Pancreas (tissue), 10 donors: Measurements from ENCODE around the gene TTC7B. TPM values are rescaled to one million over a fixed set of nuclear protein-coding genes. Genes with fewer than 3 reads are reported as not detected.

Source experiments
- ATAC-seq, 4 donors: fragments of 200-7000 bp; cut with Tn5 transposase; one replicate each; pipeline versions ENCODE4 v1.8.0 to v1.9.1; 2020; ENCODE audit warnings: mild to moderate bottlenecking in 4 of 4, moderate library complexity in 4 of 4
- DNase-seq, 6 donors: peaks; one replicate each; pipeline ENCODE4 v3.0.0-alpha.2; 2020
- FAIRE-seq: peaks from 2 replicates; lab custom pipeline; 2012; peaks lifted over from hg19 to GRCh38; lab: Jason Lieb, UNC
- H3K27ac ChIP-seq, 4 donors: fragments of 200-600 bp; sonication (generic); 1 replicate in 3 of 4; 2 replicates in 1 of 4; pipeline versions ENCODE4 v1.5.0 to v1.8.0; 2020
- H3K27me3 ChIP-seq, 4 donors: fragments of 200-600 bp; one replicate each; pipeline ENCODE4 v1.8.0; 2021
- H3K36me3 ChIP-seq, 3 donors: fragments of 200-600 bp; sonication (generic) in 1 of 3; one replicate each; pipeline versions ENCODE4 v1.5.0 to v1.8.0; 2020 to 2021
- H3K4me1 ChIP-seq, 3 donors: fragments of 200-600 bp; one replicate each; pipeline ENCODE4 v1.8.0; 2021
- H3K4me3 ChIP-seq, 4 donors: fragments of 200-600 bp; sonication (generic) in 2 of 4; one replicate each; pipeline versions ENCODE4 v1.5.0 to v1.8.0; 2020 to 2021
- H3K9me3 ChIP-seq, 4 donors: fragments of 200-600 bp; one replicate each; pipeline ENCODE4 v1.8.0; 2021
- WGBS, 2 donors: extraction: QIAGEN DNeasy Blood & Tissue Kit; methylation state at CpG; one replicate each; pipeline ENCODE4 v1.1.7; 2013; 5-methylcytosine and 5-hydroxymethylcytosine counted together
- intact Hi-C, 3 donors: fragments of 100-400 bp; cut with DNase I; formaldehyde crosslinking; loops; one replicate each; pipeline versions ENCODE4 v1.11.1 to v1.14.2; 2022
- polyA plus RNA-seq, 2 donors: library from polyadenylated mRNA; stranded (reverse); fragments of 200-250 nt; gene quantifications; one replicate each; pipeline ENCODE4 v1.2.3, GENCODE V29; 2013
- total RNA-seq, 6 donors: library from RNA; stranded (reverse); fragmentation: NEBNext Ultra II Directional in 4 of 6; extraction: Animal tissue kit (Norgen Biotek cat#: 25700) in 4 of 6; gene quantifications; one replicate each; pipeline versions ENCODE4 v1.2.1 to v1.2.4, GENCODE V29; 2021 to 2023
- TF ChIP-seq, protein P1 (sequence below), 4 donors: fragments of 200-600 bp; sonication (generic) in 3 of 4; IDR thresholded peaks; one replicate each; pipeline versions ENCODE4 v1.5.0 to v1.8.0; 2021; ENCODE audit warnings: antibody characterized with exemption in 4 of 4
- donor health status: healthy with polysubstance abuse.
- donor health status: DM: no; HTN: no; CAD: no; lungs with moderate emphysema.
- donor health status: DM: no; HTN: no; CAD: no.
- donor health status: control.
- donor health status: control.
- donor health status: Bipolar disorder and iron deficiency.
- donor health status: DM: yes; HTN: yes; CAD: no.
- donor health status: DM: no; HTN: no; CAD: no.
- donor health status: DM: no; HTN: no; CAD: no.
- donor health status: DM: yes; HTN: yes; CAD: no.

TTC7B gene
- total and polyA plus RNA-seq, 8 donors, result 8.9 to 39.6 (median 29.6) TPM

DNA sequence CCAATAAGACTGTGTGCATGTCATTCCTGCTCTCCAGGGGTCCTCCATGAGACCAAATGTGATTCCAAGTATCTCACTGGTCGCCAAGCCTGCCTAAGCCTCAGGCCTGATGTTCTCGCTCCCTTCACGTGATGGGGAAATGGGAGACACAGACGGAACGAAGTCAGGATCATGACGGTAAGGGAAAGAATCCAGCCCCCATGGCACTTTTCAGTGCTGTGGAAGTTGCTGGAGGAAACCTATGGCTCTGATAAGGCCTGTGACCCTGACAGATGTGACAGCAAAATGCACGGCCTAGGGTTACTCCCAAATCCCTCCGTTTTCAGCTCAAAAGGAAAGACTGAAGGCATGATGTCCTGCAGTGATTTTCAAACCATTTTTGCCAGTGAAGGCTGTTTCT is 234.5 kb downstream of the TTC7B start:
- DNase-seq (no peak), FAIRE-seq (no peak), ATAC-seq (no peak)
- intact Hi-C loops, result no loop called here
- no peaks in the 10 kb centered on the region for H3K9me3 ChIP-seq
- H3K27me3 ChIP-seq, result no peaks in the 10 kb centered on the region
- TF ChIP-seq, protein P1, sequence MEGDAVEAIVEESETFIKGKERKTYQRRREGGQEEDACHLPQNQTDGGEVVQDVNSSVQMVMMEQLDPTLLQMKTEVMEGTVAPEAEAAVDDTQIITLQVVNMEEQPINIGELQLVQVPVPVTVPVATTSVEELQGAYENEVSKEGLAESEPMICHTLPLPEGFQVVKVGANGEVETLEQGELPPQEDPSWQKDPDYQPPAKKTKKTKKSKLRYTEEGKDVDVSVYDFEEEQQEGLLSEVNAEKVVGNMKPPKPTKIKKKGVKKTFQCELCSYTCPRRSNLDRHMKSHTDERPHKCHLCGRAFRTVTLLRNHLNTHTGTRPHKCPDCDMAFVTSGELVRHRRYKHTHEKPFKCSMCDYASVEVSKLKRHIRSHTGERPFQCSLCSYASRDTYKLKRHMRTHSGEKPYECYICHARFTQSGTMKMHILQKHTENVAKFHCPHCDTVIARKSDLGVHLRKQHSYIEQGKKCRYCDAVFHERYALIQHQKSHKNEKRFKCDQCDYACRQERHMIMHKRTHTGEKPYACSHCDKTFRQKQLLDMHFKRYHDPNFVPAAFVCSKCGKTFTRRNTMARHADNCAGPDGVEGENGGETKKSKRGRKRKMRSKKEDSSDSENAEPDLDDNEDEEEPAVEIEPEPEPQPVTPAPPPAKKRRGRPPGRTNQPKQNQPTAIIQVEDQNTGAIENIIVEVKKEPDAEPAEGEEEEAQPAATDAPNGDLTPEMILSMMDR (IDR thresholded peaks at IDR 0.05), result no peak
- peaks cover 0 to 11% (median 0%) of the 10 kb centered on the region in 3 donors for H3K36me3 ChIP-seq
- no peak overlapping the region for H3K4me3 ChIP-seq
- H3K4me1 ChIP-seq, result no peaks in the 10 kb centered on the region
- H3K27ac ChIP-seq, result no peak overlapping the region
- WGBS, 2 donors, result 83 to 97% methylated on average over 8 of the region's 8 CpGs

- no peak for FAIRE-seq
- no peak overlapping the region for H3K27ac ChIP-seq
- H3K9me3 ChIP-seq, result no peaks in the 10 kb centered on the region
- H3K36me3 ChIP-seq, result peaks cover 0 to 11% (median 0%) of the 10 kb centered on the region in 3 donors
- DNase-seq, result no peak
- no peaks in the 10 kb centered on the region for H3K4me1 ChIP-seq
- TF ChIP-seq, protein P1 (IDR thresholded peaks at IDR 0.05), result no peak
- no peak overlapping the region for H3K4me3 ChIP-seq
- intact Hi-C loops, result no loop called here
- 83 to 85% methylated on average over 20 of the region's 20 CpGs for WGBS, 2 donors
- no peak for ATAC-seq
- no peaks in the 10 kb centered on the region for H3K27me3 ChIP-seq
Measured at GRCh38 chr14:90580377-90581335, 235.6 kb downstream of the TTC7B start.

DNA sequence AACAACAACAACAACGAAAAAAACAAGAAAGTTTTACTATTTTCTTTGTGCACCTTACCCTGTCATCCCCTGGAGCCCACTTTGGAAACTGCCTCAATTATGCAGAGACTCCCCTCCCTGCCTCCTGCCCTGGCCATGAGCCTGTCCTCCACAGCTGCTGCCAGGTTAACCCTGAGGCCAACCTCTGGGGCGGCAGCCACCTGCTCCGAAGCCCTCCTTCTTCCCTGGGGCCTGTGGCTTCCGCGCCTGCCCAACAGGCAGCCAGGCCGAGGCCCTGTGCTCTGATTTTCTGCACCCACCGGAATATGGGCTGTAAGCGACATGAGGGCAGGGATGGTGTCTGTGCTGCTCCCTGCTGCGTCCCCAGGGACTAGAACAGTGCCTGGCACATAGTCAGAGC is 236.4 kb downstream of the TTC7B start:
- DNase-seq, result peak in 1 of 6 donors; percentile 36
- Histone ChIP-seq H3K27me3 (no peaks in the 10 kb centered on the region), H3K4me3 (no peak overlapping the region), H3K36me3 (peaks cover 0 to 11% (median 0%) of the 10 kb centered on the region in 3 donors), H3K9me3 (no peaks in the 10 kb centered on the region), H3K27ac (no peak overlapping the region), H3K4me1 (no peaks in the 10 kb centered on the region)
- TF ChIP-seq, protein P1 (IDR thresholded peaks at IDR 0.05), result no peak
- ATAC-seq, result no peak
- no peak for FAIRE-seq
- WGBS, 2 donors, result 93 to 98% methylated on average over 9 of the region's 9 CpGs
- intact Hi-C loops, result no loop called here

- intact Hi-C loops, result no loop called here
- Histone ChIP-seq H3K27me3 (no peaks in the 10 kb centered on the region), H3K4me1 (no peaks in the 10 kb centered on the region), H3K36me3 (peaks cover 0 to 11% (median 0%) of the 10 kb centered on the region in 3 donors), H3K27ac (no peak overlapping the region), H3K4me3 (no peak overlapping the region), H3K9me3 (no peaks in the 10 kb centered on the region)
- TF ChIP-seq, protein P1 (IDR thresholded peaks at IDR 0.05), result no peak
- ATAC-seq, result no peak
- FAIRE-seq, result no peak
- DNase-seq, result peak in 1 of 6 donors; percentile 25
- WGBS, 2 donors, result 94 to 96% methylated on average over 8 of the region's 8 CpGs
Measured at GRCh38 chr14:90579088-90579487, 237.1 kb downstream of the TTC7B start.
